SHP77 (cell line): ENCODE data around the gene TEX47.

Experiments
- DNase-seq, 2 experiments: peaks; one replicate each; lab custom pipeline; 2025; lab: John Stamatoyannopoulos, UW

TEX47 gene

GRCh38 chr7:88795553-88795952 is at the start of gene TEX47:
Gene TEX47, minus strand, starts transcription at chr7:88795737. Its CDS starts 795 bp downstream, at chr7:88794942.
- DNase-seq: peak; percentile 27 to 39

- no peak for DNase-seq
These were observed 49.6 kb upstream of the TEX47 start for GRCh38 chr7:88845091-88845490.

DNA sequence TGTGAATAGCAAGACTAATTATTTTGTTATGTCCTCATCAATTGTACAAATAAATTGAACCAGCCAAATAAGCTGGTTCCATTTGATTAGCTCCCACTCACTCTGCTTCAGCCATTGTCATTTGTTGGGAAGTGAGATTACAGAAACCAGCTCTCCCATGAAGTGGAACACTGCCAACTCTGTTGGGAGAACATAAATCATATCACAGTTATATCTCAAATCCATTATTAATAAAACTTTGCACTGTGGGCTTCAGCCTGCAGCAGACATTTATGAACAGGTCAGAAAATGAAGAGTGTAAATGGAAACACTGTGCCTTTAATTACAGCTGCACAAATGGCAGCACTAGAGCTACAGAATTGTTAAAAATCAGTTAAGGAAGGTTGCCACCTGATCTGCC is 46.7 kb upstream of the TEX47 start:
- no peak for DNase-seq

- DNase-seq: peak; percentile 30 to 67
These were observed 39.7 kb upstream of the TEX47 start for GRCh38 chr7:88835147-88835728.

- DNase-seq: no peak
These were observed 30.7 kb upstream of the TEX47 start for GRCh38 chr7:88826222-88826621.

DNA sequence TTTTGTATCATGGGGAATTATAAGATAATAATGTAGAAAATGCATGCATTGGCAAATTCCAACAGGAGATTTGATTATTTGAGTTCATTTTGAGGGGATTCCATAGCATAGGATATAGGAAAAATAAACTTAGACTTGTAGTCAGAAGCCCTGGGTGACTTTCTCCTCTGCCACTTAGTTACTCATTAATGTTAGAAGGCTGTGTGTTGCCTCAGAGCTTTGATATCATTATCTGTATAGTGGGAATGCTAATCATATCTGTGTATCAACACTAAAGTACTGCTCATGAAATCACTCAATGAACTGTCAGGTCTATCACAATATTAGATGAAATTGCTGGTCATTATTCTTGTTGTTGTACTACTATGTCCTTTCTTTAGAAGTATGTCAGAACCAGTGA is 23.0 kb upstream of the TEX47 start:
- DNase-seq: no peak

GRCh38 chr7:88806280-88807037 is 10.9 kb upstream of the TEX47 start:
- no peak for DNase-seq

DNA sequence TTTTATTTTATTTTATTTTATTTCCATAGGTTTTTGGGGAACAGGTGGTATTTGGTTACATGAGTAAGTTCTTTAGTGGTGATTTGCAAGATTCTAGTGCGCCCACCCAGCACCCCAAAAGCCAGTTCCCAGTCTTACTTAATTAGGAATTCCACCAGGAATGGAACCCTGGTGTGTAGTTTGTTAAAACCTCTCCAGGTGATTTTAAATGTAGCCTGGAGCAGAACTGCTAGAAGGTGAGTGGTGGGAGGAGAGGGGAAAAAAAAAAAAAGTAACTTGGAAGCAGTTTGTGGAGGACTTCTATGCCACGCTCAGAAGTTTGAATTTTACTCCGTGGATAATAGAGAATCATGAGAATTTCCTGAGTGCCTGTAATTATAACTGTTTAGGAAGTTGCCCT is 5.5 kb upstream of the TEX47 start:
- DNase-seq: no peak

- DNase-seq: no peak
These were observed 3.2 kb downstream of the TEX47 start for GRCh38 chr7:88792361-88792760.

- DNase-seq: no peak
These were observed 3.6 kb downstream of the TEX47 start for GRCh38 chr7:88791891-88792290.

- DNase-seq: peak; percentile 3 to 27
These were observed 6.0 kb downstream of the TEX47 start for GRCh38 chr7:88789480-88790064.

DNA sequence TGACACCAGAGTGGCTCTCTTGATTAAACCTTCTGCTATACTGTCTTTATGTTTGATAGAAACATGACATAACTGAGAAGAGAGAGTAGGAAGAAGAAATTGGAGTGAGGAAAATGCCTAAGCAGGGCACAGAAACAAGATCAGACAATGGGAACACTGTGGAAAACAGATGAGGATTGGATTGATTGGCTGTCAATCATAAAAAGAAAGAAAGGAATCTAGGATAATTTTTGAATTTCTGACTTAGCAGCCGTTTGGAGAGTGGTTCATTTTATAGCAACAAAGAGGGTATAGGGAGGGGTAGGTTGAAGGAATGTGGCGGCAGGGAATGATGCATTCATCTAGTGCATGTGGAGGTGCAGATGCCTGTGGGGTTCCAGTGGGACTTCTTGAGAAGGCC is 7.8 kb downstream of the TEX47 start:
- DNase-seq: no peak

DNA sequence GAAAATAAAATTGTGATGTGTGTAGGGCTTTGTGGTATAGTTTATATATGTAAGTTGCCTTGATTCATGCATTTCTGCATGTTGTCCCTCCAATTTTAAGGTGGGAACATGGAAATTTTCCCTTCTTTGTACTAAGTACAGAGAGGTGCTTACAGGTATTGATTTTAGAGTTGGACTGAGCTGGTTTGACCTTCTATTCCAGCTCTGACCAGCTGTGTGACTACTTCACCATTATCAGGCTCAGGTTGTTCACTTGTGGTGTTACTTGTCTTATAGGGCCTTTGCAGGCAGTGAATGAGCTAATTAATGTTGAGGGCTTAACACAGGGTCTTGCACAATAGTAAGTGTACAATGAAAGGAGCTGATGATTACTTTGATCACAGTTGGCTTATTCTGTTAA is 19.7 kb downstream of the TEX47 start:
- no peak for DNase-seq

- no peak for DNase-seq
These were observed 22.8 kb downstream of the TEX47 start for GRCh38 chr7:88772776-88773175.

DNA sequence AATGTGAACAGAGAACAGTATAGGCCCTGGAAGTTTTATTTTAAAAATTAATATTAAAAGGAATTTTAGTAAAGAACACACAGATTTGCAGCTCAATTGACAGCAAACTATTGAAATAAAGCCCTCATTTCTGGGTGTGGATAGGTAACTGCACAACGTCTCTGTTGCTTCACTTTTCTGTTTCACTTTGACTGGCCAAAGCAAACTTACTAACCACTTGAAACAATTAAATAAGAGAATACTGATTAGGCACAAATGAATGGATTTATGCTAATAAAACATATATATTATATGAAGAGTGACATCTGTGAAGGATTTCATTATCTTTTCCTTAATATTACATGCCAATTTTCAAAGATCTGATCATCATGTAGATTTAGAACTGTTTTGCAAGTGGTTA is 24.1 kb downstream of the TEX47 start:
- no peak for DNase-seq

DNA sequence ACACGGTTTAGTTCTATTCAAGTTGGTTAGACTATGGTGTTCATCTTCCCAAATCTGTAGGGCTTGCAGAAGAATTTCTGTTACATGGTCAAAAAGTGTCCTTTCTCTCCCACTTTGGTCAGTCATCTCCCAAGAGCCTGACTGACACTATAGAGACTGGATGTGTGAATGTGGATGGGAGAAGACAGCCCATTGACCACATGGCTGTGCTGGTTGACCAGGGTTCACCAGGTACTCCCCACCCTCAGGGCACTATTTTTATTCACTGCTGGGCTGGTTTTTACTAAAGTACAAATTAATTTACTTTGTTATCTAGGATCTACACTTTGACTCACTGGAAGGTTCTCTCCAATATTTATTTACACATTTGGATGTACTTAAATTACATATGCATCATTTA is 33.8 kb downstream of the TEX47 start:
- no peak for DNase-seq

- DNase-seq: no peak
These were observed 35.4 kb downstream of the TEX47 start for GRCh38 chr7:88760136-88760515.

DNA sequence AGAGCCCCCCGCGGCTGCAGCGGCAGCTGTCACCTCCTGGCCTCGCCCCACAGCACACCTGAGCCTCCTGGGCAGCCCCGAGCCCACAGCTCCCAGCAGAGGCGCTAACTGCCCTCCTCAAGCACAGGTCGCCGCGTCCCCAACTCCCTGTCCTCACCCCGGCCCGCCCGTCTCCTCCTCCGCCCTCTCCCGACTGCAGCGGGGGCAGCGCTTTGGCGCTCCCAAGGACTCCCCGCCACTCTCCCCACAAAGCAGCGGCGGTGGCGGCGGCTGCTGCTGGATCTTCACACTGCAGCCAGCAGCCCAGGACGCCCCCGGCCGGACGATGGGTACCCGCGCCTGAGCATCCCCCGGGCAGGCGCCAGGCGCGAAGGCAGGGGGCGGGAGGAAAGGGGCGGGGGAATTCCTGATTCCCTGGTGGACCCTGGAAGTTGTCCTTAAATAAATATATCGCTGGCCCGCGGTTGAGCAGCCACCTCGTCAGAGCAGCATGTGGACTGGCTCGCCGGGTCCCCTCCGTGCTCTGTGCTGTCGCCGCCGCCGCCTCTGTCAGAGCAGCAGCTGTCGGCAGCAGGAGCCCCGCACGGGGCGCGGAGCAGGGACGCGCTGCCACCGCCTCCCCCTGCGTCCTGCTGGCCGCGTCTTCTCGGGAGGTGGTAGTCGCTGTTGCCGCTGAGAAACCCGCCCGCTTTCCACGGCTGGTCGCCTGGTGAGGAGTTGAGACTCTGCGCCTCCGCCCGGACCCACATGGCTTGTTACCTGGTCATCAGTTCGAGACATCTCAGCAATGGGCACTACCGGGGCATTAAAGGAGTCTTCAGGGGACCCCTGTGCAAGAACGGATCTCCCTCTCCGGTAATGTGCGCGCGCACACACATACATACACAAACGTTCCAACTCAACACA is 36.1 kb downstream of the TEX47 start, which contains the start of gene ZNF804B:
TSS of gene ZNF804B (plus strand) at position 471 of the 906 bp plus-strand sequence. CDS start at position 748, 277 bp downstream.
- no peak for DNase-seq

DNA sequence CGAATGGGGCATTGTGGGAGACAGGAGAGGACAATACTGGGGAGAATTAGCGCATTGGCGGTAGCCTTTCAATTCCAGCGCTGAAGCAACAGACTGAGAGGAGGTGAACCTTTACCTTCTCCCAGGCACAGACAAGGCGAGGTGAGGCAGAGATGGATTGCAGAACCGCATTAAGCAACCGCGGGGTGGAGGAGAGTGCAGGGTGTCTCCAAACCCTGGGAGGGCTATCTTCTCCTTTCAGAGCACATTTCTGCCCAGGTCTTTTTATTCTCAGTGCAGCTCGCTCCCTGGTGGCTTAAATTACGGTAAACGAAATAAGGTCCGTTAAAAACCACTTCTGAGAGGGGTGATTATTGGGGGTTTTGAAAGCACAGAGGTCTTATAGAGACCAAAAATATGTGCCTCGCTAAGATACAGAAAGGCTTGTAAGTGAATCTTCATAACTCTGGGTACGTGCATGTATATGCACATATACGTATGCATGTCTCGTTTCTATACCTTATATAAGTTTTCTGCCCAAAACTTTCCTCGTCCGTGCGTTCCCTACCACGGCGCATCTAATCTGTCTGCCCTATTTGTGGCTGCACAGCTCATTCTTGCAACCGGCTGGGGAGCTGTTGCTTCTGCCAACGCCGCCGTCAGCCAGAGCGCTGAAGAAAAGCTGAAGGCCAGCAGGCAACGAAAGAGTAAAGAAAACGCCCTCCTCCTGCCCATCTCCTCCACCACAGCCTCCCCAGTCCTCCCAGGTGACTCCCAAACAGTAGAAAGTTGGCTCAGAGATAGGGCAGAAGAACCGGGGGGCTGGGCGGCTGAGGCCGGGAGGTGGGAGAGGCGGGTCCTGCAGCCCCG is 36.9 kb downstream of the TEX47 start:
- no peak for DNase-seq

DNA sequence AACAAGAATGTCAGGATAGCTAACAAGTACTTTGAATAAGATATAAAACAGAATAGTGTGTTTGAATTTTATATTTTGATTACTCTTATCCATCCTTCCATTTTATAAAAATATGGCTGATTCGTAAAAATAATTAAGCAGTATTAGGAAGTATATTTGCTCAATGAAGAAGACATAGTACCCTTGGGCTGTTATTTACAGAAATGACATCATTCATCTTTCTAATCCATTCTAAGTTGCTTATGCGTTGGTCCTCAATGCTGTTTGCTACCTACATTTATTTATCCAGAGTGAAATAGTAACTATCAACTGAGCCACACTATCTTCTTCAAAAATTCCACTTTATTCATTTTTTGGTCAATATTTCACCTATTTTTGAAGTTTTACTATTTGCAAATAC is 38.2 kb downstream of the TEX47 start:
- no peak for DNase-seq

DNA sequence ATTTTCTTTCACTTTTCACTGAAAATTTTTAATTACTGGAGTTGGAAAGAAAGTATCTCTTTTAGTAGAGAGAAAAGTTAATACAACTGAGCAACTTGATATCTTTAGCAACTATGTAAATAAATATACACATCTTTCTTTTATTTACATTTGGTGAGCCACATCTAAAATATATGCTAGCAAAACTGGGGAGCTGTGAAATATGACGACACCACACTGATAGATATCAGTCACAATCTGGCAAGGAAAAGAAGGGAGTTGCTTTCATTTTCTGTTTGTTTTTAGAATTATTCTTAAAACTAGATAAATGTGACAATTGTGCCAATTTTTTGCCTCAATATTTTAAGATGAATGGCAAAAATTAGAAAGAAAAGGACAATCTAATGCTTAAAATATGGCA is 38.7 kb downstream of the TEX47 start:
- DNase-seq: no peak
